Germinal center (tissue), 1 donor: Measurements from ENCODE around the gene GAPVD1.
"Not testable (repeated sequence)": the region's sequence is repeated elsewhere in the genome, so short reads cannot be mapped to it uniquely, and the experiment has no call there.

ENCODE experiments used
- DNase-seq: peaks from one replicate; pipeline ENCODE4 v3.0.0; 2012; ENCODE audit warnings: mixed read lengths, low spot score

The GAPVD1 gene

DNA sequence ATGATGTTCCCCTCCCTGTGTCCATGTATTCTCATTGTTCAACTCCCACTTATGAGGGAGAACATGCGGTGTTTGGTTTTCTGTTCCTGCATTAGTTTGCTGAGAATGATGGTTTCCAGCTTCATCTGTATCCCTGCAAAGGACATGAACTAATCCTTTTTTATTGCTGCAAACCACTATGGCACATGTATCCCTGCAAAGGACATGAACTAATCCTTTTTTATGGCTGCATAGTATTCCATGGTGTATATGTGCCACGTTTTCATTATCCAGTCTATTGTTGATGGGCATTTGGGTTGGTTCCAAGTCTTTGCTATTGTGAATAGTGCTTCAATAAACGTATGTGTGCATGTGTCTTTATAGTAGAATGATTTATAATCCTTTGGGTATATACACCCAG is 54.7 kb downstream of the GAPVD1 start:
- not testable (repeated sequence) for DNase-seq

DNA sequence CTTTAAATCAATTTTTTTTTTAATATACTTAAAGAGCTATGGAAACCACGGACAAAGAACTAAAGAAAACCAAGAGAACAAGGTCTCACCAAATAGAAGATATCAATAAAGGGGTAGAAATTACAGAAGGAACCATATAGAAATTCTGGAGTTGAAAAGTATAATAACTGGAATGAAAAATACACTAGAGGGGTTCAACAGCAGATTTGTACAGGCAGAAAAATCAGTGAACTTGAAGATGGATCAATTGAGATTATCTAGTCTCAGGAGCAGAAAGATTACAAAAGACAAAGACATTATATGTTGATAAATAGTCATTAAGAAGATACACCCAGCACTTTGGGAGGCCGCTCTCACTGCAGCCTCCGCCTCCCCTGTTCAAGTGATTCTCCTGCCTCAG is 56.1 kb downstream of the GAPVD1 start:
- no peak for DNase-seq

DNA sequence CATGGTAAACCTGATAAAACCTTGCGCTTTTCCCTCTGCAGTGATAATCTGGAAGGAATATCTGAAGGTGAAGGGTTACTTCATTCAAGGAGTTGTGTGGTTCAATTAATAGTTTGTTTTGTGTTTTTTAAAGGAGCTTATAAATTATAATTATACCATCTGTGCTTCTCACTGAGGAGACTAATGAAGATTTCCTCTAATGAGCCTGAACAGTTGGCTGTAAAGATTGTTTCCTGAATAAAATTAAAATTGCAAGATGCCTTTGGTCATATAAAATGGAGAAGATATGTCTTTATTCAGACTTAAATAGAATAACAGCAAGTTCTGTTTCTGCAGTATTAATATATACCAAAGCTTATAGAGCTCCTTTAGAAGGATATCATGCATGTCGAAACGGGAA is 59.9 kb downstream of the GAPVD1 start:
- DNase-seq, result no peak

DNA sequence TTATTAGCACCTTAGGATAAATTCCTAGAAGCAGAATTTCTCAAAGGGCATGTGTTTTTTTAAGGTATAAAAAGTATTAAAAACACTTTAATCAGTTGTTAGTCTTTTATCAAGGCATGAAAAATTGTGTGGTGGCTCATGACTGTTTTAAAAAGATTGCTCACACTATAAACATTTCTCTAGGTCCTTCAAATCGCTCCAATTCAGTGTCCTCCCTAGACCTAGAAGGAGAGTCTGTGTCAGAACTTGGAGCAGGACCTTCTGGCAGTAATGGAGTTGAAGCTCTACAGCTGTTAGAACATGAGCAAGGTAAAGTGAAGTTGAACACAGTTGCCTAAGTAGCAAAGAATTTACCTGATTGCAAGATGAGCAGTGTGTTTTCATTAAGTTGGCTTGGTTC is 62.0 kb downstream of the GAPVD1 start:
- DNase-seq, result no peak

DNA sequence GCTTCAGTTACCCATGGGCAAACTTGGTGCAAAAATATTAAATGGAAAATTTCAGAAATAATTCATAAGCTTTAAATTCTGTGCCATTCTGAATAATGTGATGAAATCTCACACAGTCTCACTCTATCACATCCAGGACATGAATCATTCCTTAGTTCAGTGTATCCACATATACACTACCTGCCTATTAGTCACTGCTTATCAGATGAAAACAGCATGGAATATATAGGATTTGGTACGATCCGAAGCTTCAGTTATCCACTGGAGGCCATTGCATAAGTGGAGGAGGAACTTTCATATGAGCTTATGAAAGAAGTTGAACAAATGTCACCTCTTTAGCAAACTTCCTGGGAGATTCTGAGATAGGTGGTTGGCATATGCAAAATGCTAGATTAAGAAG is 64.2 kb downstream of the GAPVD1 start:
- DNase-seq, result no peak

DNA sequence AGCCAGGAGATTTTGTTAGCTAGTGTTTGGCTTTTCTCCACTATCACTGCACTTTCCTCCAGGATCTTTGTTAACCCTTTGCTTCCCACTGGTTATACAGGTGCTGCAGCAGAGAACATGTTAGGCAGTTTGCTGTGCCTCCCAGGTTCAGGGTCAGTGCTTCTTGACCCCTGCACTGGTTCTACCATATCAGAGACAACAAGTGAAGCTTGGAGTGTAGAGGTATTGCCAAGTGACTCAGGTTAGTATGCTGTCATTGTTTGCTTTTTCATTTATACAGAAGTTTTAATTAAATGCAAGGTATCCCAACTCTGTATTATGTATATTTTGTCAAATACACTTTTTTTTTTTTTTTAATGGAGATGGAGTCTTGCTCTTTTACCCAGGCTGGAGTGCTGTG is 68.4 kb downstream of the GAPVD1 start:
- no peak for DNase-seq

DNA sequence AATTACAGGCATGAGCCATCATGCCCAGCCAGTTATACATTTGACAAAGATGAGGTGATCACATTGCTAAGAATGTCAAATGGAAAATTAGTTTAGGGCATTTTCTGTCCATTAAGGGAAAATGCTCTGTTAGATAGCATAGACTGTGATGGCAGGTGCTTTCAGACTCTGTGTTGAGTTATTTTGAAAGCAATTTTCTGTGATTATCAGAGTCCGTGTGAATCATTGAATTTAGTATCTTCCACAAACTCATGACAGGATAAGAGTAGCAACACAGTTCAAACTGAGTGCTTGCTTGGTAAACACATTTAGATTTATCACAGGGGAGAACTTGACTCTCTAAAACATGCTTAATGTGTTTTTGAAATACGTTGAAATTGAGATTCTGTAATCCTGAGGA is 69.0 kb downstream of the GAPVD1 start:
- DNase-seq, result no peak

DNA sequence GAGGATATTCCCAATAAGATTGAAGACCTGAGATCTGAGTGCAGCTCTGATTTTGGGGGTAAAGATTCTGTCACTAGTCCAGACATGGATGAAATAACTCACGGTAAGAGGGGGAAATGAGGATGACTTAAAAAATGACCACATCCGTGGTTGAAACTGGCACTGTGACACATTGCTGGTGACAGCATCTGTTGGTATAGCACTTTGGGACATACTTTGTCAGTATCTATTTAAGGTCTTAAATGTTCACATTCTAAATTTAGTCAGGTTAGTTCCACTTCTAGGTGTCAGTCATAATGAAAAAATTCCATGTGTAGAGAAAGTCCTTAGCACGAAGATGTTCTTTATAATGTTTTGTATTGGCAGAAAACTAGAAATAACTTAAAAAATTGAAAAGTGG is 70.9 kb downstream of the GAPVD1 start:
- DNase-seq, result no peak

DNA sequence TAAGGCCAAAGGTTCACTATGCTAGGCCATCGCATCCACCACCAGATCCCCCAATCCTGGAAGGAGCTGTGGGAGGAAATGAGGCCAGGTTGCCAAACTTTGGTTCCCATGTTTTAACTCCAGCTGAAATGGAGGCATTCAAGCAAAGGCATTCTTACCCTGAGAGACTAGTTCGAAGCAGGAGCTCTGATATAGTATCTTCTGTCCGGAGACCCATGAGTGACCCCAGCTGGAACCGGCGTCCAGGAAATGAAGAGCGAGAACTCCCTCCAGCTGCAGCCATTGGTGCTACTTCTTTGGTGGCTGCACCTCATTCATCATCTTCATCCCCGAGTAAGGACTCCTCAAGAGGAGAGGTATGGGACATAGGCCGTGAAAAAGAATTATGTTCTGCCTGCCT is 75.6 kb downstream of the GAPVD1 start:
- DNase-seq, result no peak

DNA sequence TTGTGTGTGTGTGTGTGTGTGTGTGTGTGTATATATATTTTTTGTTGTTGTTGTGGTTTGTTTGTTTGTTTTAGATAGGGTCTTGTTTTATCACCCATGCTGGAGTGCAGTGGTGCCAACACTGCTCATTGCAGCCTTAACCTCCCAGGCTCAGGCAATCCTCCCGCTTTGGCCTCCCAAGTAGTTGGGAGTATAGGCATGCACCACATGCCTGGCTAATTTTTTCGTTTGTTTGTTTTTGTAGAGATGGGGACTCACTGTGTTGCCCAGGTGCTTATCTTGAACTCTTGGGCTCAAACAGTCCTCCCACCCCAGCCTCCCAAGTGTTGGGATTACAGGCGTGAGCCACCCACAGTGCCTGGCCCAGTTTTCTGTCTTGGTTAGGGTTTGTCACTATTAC is 77.3 kb downstream of the GAPVD1 start:
- DNase-seq, result no peak

DNA sequence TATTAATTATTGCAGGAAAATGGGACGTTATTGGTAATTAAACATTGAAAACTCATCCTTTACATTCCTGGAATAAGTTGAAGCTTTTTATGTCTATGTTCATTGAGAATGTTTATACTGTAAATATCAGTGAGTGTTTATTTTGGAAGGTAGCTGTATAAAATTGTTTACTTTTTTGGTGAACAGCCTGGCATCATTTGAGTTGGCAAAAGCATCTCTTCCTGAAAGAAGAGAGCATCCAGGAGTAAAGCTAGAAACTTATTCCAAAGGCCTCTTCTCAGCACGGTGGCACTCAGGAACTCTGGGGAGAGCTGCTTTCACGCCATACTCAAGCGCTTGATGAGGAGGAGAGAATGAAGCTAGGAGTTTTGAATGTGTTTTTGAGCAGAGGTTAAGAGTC is 79.9 kb downstream of the GAPVD1 start:
- DNase-seq, result no peak

DNA sequence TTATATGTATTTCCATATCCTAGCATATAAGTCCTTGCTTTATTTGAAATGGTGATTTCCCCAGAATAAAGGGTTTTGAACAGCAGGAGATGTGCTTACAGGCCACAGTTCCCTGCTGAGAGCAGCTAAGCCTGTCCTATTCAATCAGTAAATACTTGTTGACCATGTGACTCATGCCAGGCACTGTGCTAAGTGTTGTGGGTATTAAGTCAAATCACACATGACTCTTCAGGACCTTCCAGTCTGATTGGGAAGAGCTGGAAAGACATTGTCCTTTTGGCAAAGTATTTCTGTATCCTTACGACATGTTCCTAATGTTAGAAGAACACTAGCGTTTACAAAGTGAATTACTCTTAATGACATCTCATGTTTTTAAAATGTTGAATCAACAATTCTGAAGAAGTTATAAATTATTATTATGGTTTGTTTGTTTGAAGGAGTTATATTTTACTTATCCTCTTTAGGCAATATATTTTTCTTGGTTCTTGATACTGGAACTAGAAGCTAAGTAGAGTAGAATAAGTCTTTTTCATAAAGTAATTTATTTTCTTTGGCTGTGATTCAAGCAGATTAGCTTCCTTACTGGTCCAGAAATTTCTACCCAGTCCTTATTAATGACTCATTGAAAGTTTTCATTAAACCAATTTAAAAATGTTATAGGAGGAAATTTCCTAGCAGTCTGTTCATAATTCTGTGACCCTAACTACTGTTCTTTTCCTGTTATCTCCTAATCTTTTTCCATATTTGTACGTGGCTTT is 82.1 kb downstream of the GAPVD1 start:
- DNase-seq, result no peak

DNA sequence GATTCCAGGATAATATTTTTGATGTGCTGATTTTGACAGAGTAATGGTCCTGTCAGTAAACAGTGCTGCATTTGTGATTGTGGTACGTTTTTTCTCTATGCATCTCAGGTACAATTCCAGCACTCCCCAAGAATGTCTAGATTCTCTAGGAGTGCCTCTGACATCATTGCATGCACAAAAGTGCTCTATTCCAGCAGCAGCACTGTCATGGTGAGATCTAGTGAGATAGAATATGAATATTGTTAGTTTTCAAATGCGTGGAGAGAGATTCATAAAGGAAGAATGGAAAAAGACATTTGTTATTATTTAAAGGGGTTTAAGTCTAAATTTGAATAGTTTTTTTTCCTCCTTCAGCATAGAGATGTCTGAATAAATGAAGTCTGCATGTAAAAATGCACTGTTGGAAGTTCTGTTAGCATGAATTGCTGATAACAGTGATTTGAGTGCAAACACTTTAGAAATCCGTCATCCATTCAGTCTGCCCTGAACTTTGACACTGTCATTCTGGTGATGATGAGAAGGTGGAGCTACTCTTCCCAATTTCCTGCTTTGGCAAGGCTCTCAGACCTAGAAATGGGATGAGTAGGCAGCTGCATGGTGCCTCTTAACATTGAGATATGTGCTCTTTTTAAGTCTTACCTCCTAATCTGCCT is 84.6 kb downstream of the GAPVD1 start:
- no peak for DNase-seq

DNA sequence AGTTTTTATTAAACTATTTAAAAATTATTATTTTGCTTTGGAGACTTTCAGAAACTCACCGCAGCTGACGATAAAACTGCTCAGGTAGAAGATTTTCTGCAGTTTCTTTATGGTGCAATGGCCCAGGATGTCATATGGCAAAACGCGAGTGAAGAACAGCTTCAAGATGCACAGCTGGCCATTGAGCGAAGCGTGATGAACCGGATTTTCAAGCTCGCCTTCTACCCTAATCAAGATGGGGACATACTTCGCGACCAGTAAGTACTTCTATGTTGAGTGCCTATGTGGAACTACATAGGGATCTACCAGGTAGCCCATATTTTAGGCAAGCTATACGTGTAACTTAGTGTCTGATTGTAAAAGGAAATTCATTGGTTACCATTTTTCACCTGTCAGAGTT is 94.0 kb downstream of the GAPVD1 start:
- no peak for DNase-seq

DNA sequence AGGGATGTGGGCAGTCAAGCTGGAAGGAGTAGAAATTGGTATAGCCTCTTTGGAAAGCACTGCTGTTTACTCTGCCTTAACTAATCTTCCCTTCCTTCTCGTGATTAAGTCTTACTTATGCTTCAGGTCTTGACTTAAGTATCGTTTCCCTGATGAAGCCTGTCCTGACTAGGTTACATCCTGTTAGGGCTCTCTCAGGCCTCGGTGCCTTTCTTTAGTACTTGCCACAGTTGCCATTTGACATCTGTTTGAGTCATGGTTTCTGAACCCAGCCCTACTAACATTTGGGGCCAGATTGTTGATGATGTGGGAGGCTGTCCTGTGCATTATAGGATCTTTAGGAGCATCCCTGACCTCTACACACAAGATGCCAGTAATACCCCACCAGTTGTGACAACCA is 94.4 kb downstream of the GAPVD1 start:
- no peak for DNase-seq

DNA sequence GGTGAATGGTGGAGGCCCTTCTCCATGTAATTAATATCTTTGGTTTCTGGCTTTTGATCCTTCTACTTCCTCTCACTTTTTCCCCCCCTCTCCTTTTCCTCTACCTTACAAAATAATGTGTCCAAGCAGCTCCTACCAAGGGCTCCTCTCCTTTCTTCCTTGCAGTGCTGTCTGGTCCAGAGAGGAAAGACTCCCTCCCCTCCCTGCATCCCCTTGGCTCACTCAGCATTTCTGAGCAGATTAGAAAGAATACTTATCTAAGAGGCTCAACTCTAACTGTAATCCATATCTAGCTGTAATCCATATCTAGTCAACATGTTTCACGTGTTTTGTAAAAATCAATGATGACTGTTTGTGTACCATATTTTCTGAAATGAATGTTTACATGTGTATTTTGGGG is 97.4 kb downstream of the GAPVD1 start:
- DNase-seq, result no peak

DNA sequence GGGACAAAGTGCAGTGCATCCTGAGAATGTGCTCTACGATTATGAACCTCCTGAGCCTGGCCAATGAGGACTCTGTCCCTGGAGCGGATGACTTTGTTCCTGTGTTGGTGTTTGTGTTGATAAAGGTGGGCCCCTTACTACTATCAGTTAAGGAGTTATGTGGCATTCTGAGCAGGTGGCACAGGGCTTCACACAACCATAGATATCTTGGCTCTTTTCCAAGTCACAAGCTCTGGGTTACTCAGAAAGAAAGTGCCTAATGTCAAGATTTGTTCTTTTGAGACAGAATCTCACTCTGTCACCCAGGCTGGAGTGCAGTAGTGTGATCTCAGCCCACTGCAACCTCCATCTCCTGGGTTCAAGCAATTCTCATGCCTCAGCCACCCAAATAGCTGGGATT is 99.0 kb downstream of the GAPVD1 start:
- no peak for DNase-seq

DNA sequence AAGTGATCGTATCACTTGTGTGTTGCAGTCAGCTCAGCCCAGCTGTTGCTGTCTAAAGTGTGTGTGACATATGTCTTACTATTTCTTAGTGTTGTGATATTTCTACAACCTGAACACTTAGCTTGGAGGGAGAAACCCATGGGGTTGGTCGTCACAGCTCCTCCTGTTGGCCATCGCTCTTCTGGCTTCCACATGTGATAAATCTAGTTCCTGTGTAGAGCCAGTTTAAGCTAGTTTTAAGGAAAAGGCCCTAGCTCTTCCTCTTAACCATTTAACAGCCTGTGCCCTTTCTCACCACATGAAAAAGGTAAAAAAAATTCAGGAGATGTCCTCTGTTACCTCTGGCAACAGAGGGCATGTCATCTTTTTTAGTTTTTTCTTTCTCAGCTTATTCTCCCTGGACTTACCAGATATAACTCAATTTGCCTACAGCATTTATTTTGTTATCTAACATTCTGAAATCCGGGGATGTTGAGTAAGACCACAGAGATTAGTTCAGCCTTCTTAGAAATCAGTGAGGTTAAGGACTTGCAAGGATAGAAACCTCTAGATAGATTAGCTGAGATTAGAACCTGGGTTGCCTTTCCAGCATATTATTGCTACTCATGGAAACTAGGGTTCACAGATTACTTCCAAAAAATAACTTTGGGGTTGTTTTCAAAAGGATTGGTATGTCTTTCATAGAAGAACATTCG is 100.4 kb downstream of the GAPVD1 start:
- no peak for DNase-seq

DNA sequence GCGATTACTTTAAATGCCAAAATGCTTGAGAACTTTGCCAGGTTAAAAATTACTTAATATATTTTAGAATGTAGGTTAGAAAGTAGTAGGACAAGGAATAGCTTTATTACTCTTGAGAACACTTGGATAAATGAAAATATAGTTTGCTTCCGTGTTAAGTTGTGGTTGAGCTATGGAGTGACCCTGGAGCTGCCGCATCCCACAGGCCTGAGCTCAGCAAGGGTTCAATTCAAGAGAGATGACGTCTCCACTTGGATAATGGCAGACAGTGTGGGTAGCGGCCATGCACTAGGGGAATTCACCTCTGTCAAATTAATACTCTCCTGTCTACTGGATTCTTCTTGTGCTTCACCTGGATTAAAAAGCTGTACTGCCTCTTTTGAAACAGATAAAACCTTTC is 105.0 kb downstream of the GAPVD1 start:
- DNase-seq, result no peak

DNA sequence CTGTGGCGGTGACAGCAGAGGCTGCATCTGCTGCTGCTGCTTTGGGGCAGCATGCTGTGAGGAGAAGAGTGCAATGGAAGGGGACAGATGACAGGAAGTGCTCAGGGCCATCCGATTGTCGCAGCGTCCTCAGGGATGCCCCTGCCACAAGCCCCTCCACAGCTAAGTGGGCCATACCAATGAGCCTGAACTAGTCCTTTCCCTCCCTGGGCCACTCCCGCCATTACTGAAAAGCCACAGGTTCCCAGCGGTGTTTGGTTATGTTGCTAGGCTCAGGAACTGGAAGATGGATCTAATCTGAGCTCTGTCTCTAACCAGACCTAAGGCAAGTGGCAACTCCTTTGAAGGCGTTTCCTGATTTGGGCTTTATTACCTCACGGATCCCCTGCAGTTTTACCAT is 109.2 kb downstream of the GAPVD1 start:
- DNase-seq, result no peak

DNA sequence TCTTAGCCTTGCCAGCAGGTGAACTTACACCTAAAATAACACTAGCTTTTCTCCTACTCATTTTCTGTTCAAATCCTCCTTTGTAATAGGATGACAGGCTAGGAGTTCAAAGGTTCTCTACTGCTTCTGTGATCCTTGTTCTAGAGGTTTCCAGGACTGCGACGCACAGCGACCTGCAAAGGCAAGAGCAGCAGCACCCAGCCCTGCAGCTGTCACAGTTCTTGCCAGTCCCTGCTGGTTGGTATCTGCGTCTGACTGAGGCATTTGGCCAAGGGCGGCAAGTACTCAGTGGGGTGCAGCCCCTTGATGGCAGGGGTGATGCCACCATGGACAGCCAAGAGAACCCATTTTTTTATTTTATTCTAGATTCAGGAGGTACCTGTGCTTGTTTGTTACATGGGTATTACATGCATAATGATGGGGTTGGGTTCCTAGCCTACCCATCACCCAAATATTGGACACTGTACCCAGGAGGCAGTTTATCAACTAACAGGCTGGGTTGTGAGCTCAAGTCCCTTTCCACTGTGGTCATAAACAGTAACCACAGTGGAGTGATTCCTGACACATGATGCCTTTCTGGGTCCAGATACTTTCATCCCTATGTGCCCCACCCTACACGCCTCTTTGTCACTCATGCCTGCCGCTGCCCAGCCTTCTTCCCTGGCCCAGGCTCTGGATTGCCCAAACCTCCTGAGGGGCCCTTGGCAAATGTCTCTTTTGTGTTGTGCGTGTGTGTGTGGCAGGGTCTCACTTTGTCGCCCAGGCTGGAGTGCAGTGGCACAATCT is 111.0 kb downstream of the GAPVD1 start:
- no peak for DNase-seq

DNA sequence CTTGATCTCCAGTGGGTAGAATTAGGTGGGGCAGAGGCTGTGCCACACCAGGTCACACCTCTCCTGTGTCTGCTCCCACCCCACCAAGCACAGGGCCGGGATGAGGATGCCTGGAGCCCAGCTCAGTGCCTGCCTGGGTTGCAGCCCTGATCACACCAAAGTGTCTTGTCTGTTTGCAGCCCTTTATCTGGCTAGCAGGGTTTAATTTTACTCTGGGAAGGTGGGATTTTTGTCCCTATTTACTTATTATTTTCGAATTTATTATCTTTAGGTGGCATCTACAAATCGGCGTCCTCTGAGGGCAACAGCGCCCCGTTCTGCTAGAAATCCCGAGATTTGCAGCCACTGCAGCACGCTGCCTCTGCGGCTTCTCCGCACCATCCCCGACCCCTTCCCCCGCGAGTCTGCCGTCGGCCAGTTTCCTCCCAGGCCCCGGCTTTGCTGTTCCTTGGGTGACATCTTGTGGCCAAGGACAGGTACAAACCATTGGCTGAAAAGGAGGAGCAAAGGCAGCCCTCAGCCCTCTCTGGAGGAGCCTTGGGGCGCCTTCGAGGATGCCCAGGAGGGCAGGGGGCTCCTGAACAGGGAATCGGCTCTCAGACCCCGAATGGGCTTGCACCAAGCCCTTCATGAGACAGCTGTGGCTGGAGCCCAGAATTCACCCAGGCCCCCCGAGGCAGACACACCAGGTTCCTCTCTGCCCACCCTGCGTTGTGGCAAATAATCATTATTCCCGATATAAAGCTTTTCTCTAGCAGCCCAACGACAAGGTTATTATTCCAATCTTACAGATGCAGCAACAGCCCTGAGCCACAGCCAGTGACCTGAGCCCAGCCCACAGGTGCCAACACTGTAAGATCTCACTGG is 113.0 kb downstream of the GAPVD1 start:
- peak; percentile 78 for DNase-seq
